Gastrocnemius medialis (tissue), 4 donors: ENCODE measurements around the gene IGFBP2.

Source experiments
- POLR2A ChIP-seq, 2 donors: fragments of 450-650 bp; IDR thresholded peaks; one replicate each; pipeline ENCODE4 v1.6.1; 2017; ENCODE audit warnings: antibody characterized with exemption in 2 of 2, mild to moderate bottlenecking in 2 of 2, moderate library complexity in 2 of 2
- TF ChIP-seq, protein P1 (sequence below), 5 experiments: fragments of 450-650 bp in 3 of 5; fragments of 200-600 bp in 2 of 5; sonication (generic) in 2 of 5; IDR thresholded peaks in 4 of 5; conservative IDR thresholded peaks in 1 of 5; 1 replicate in 4 of 5; 2 replicates in 1 of 5; pipeline ENCODE4 v1.5.1; 2016 to 2019; ENCODE audit warnings: antibody characterized with exemption in 5 of 5, mild to moderate bottlenecking in 3 of 5, moderate library complexity in 3 of 5

DNA sequence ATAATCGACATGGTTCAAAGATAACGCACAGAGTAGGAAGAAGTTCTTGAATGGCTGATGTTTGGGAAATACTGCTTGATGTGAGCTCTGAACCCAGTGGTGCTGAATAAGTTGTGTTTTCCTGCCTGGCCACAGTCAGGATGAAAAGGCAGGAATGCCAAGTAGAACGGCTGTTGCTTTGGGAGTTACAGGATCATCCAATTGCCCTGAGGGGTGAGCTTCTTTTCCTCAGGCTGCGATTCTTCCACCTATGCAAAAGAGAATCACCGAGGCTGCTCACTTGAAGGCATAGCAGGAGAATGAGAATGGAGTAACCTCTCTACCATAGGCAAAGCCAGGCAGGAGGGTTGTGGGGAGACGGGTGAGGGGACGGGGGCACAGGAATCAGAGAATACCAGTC lies 14.4 kb upstream of the IGFBP2 start:
- TF ChIP-seq, protein P1, sequence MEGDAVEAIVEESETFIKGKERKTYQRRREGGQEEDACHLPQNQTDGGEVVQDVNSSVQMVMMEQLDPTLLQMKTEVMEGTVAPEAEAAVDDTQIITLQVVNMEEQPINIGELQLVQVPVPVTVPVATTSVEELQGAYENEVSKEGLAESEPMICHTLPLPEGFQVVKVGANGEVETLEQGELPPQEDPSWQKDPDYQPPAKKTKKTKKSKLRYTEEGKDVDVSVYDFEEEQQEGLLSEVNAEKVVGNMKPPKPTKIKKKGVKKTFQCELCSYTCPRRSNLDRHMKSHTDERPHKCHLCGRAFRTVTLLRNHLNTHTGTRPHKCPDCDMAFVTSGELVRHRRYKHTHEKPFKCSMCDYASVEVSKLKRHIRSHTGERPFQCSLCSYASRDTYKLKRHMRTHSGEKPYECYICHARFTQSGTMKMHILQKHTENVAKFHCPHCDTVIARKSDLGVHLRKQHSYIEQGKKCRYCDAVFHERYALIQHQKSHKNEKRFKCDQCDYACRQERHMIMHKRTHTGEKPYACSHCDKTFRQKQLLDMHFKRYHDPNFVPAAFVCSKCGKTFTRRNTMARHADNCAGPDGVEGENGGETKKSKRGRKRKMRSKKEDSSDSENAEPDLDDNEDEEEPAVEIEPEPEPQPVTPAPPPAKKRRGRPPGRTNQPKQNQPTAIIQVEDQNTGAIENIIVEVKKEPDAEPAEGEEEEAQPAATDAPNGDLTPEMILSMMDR (IDR thresholded peaks at IDR 0.05 in 4 of 5, conservative IDR thresholded peaks at IDR 0.05 in 1 of 5) = no peak
- TF ChIP-seq POLR2A (IDR thresholded peaks at IDR 0.05) = no peak
